Liver (tissue), 9 donors: ENCODE measurements around the gene SPTBN4. TPM values are rescaled to one million over a fixed set of nuclear protein-coding genes. Genes with fewer than 3 reads are reported as not detected.

Source experiments
- DNase-seq: peaks from one replicate; pipeline ENCODE4 v3.0.0-alpha.2; 2017; ENCODE audit warnings: low spot score
- H3K27ac ChIP-seq, 2 donors: one replicate each; pipeline ENCODE4 v1.7.0; 2013; ENCODE audit warnings: inconsistent platforms in 2 of 2, low read length in 2 of 2, control low read depth in 1 of 2, low read depth in 1 of 2, mild to moderate bottlenecking in 1 of 2
- H3K27me3 ChIP-seq, 4 donors: one replicate each; pipeline versions ENCODE4 v1.6.1 to v1.7.0; 2013; ENCODE audit warnings: low read length in 3 of 4, inconsistent platforms in 1 of 4, mild to moderate bottlenecking in 1 of 4, moderate library complexity in 1 of 4; ENCODE audit not compliant: control insufficient read depth in 4 of 4, insufficient read depth in 4 of 4
- H3K36me3 ChIP-seq, 4 donors: one replicate each; pipeline versions ENCODE4 v1.6.1 to v1.7.0; 2013; ENCODE audit warnings: low read length in 3 of 4, mild to moderate bottlenecking in 3 of 4, low read depth in 1 of 4, moderate library complexity in 1 of 4; ENCODE audit not compliant: control insufficient read depth in 4 of 4, insufficient read depth in 3 of 4
- H3K4me1 ChIP-seq, 4 donors: one replicate each; pipeline versions ENCODE4 v1.6.1 to v1.7.0; 2013; ENCODE audit warnings: low read length in 3 of 4, mild to moderate bottlenecking in 3 of 4, moderate library complexity in 1 of 4; ENCODE audit not compliant: control insufficient read depth in 4 of 4, insufficient read depth in 4 of 4
- H3K4me3 ChIP-seq, 3 donors: one replicate each; pipeline versions ENCODE4 v1.6.1 to v1.7.0; 2013; ENCODE audit warnings: low read length in 3 of 3, control low read depth in 1 of 3, low read depth in 1 of 3, mild to moderate bottlenecking in 1 of 3
- H3K9ac ChIP-seq, 2 donors: one replicate each; pipeline ENCODE4 v1.7.0; 2013; ENCODE audit warnings: low read length in 2 of 2, mild to moderate bottlenecking in 2 of 2, moderate library complexity in 2 of 2, control low read depth in 1 of 2, low read depth in 1 of 2
- H3K9me3 ChIP-seq, 4 donors: one replicate each; pipeline versions ENCODE4 v1.6.1 to v1.7.0; 2013; ENCODE audit warnings: low read length in 3 of 4; ENCODE audit not compliant: control insufficient read depth in 4 of 4
- ATF3 ChIP-seq: IDR thresholded peaks from 2 replicates; pipeline ENCODE4 v1.6.1; 2016; ENCODE audit warnings: antibody characterized with exemption
- EGR1 ChIP-seq, 2 donors: IDR thresholded peaks; 2 replicates each; pipeline ENCODE4 v1.6.1; 2016 to 2018; ENCODE audit warnings: antibody characterized with exemption in 2 of 2, low read depth in 2 of 2
- HNF4A ChIP-seq, 2 donors: conservative IDR thresholded peaks; 2 replicates each; pipeline ENCODE4 v1.6.1; 2016; ENCODE audit warnings: antibody characterized with exemption in 2 of 2, mild to moderate bottlenecking in 2 of 2
- HNF4G ChIP-seq: IDR thresholded peaks from 2 replicates; pipeline ENCODE4 v1.6.1; 2016; ENCODE audit warnings: antibody characterized with exemption
- REST ChIP-seq: IDR thresholded peaks from 2 replicates; pipeline ENCODE4 v1.6.1; 2016; ENCODE audit warnings: antibody characterized with exemption, mild to moderate bottlenecking
- RXRA ChIP-seq, 2 donors: IDR thresholded peaks; 2 replicates each; pipeline ENCODE4 v1.6.1; 2017 to 2018; ENCODE audit warnings: antibody characterized with exemption in 2 of 2, mild to moderate bottlenecking in 1 of 2
- SP1 ChIP-seq: IDR thresholded peaks from 2 replicates; pipeline ENCODE4 v1.6.1; 2018; ENCODE audit warnings: antibody characterized with exemption, mild to moderate bottlenecking
- TAF1 ChIP-seq: conservative IDR thresholded peaks from 2 replicates; pipeline ENCODE4 v1.6.1; 2016; ENCODE audit warnings: antibody characterized with exemption, mild to moderate bottlenecking
- WGBS: extraction: QIAGEN DNeasy Blood & Tissue Kit; methylation state at CpG from one replicate; pipeline ENCODE4 v1.1.7; 2013; 5-methylcytosine and 5-hydroxymethylcytosine counted together
- polyA plus RNA-seq, 2 donors: library from polyadenylated mRNA; stranded (reverse) in 1 of 2; unstranded in 1 of 2; fragments of 200-250 nt in 1 of 2; fragments of >200 nt in 1 of 2; fragmentation: Nextera tagmentation in 1 of 2; extraction: Ambion mirVana in 1 of 2; gene quantifications; one replicate each; pipeline versions ENCODE4 v1.2.1 to v1.2.3, GENCODE V29; 2013 to 2015
- total RNA-seq, 2 donors: library from RNA; depleted of rRNA; stranded (reverse); fragments of >200 nt; gene quantifications; one replicate each; pipeline ENCODE4 v1.2.3, GENCODE V29; 2014
- donor health status: healthy.
- donor health status: healthy.
- donor health status: healthy.
- donor health status: healthy.
- donor health status: healthy.

The SPTBN4 gene
- total and polyA plus RNA-seq, 4 donors: 0.13 to 1.1 (median 0.62) TPM

GRCh38 chr19:40588110-40588854, 121.5 kb downstream of the SPTBN4 start (continued):
- TF ChIP-seq RXRA (IDR thresholded peaks at IDR 0.05) (no peak), TAF1 (no peak), ATF3 (no peak)

- Histone ChIP-seq H3K9me3 (no peaks in the 10 kb centered on the region), H3K4me1 (no peaks in the 10 kb centered on the region), H3K9ac (no peak overlapping the region), H3K36me3 (peaks cover 0 to 8% (median 6%) of the 10 kb centered on the region in 4 donors), H3K4me3 (no peak overlapping the region), H3K27ac (no peak overlapping the region), H3K27me3 (no peaks in the 10 kb centered on the region)
- no peak for DNase-seq
- WGBS: 90% methylated on average over 9 of the region's 9 CpGs
- TF ChIP-seq HNF4G: no peak
- TF ChIP-seq RXRA (IDR thresholded peaks at IDR 0.05): no peak
Measured at GRCh38 chr19:40588926-40589569, 122.2 kb downstream of the SPTBN4 start.

- no peak for TF ChIP-seq TAF1
- no peak for TF ChIP-seq HNF4A (conservative IDR thresholded peaks at IDR 0.05)
- TF ChIP-seq EGR1 (IDR thresholded peaks at IDR 0.05; ENCODE audit: low read depth in 2 of 2): no peak
- no peak for TF ChIP-seq HNF4G
- TF ChIP-seq ATF3: no peak
- TF ChIP-seq SP1: no peak
- no peak for TF ChIP-seq REST
- no peaks in the 10 kb centered on the region for H3K4me1 ChIP-seq
- H3K36me3 ChIP-seq: peaks cover 0 to 8% (median 6%) of the 10 kb centered on the region in 4 donors
- WGBS: 97% methylated on average over 26 of the region's 26 CpGs
- H3K27ac ChIP-seq: no peak overlapping the region
- no peak overlapping the region for H3K4me3 ChIP-seq
- H3K27me3 ChIP-seq: no peaks in the 10 kb centered on the region
- DNase-seq: no peak
- no peak overlapping the region for H3K9ac ChIP-seq
- H3K9me3 ChIP-seq: no peaks in the 10 kb centered on the region
Measured at GRCh38 chr19:40589591-40590429, 123.0 kb downstream of the SPTBN4 start.
